ENCODE data around the gene SPIN4. TPM values are rescaled to one million over a fixed set of nuclear protein-coding genes. Genes with fewer than 3 reads are reported as not detected.
A peak's percentile ranks its signal among the peaks of the same experiment; 100 is the strongest.

SPIN4 gene
- total and polyA plus RNA-seq, 9 of the 15 experiments (the other 6 are each of a cell fraction or from before 2014, with no cell fraction given), result 7.6 to 25.7 (median 14.6) TPM

DNA sequence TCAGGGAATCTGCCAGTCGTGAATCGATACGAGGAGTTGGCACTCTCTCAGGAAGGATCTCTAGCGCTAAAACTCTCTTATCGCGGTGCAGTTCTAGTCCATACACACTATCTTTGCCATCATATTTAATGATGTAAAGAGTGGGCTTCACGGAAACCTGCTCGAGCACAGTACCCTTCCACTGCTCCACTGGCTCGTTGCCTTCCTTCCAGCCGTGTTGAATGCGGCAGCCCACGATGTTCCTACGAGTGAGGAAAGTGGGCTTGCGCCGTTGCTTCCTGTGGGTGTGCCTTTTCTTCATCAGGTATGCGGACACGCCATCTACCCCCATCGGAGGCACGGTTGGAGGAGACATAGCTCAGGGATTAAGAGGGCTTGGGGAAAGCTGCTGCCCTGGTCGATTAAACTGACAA is 661 bp downstream of the SPIN4 start:
- peaks cover 2% of the 10 kb centered on the region; the same call in 1 of the 2 replicates for H3K9me3 ChIP-seq (replicated peaks; ENCODE audit: control insufficient read depth, insufficient read depth, low read depth, low read length)
- ATAC-seq (peak; percentile 64), DNase-seq (ENCODE audit: extremely low read depth in 1 of 4, low spot score in 3 of 4) (peak; percentile 5 to 44 (median 8)), FAIRE-seq (peak; percentile 26)
- H3K9ac ChIP-seq (ENCODE audit: insufficient read depth in 1 of 2, low read depth in 2 of 2, low read length in 2 of 2), result peak overlapping the region; percentile 53 to 87; a peak in 3 of 4 replicates
- ChIA-PET CTCF (ENCODE audit: low intra/inter-chr PET ratio) (no interaction called here), POLR2A (no interaction called here)
- H3K36me3 ChIP-seq (ENCODE audit: control insufficient read depth, insufficient read depth, low read length), result no peaks in the 10 kb centered on the region
- H2AFZ ChIP-seq (ENCODE audit: low read depth, low read length), result peak overlapping the region; percentile 80
- no peaks in the 10 kb centered on the region for H3K9me1 ChIP-seq (ENCODE audit: control insufficient read depth, insufficient read depth, low read length)
- peak overlapping the region; percentile 54 for H3K4me3 ChIP-seq
- BruUV-seq (replicated peaks), result no TSS peak
- H3K4me1 ChIP-seq (replicated peaks in 1 of 2; ENCODE audit: control insufficient read depth in 2 of 2, insufficient read depth in 2 of 2, low read length in 2 of 2), result peaks cover 0 to 2% of the 10 kb centered on the region in 2 experiments; a peak in 2 of 5 replicates
- intact Hi-C loops (cut with micrococcal nuclease) (loop anchor here (5.0 to 10.0 kb wide), 2 partner anchors 37 to 74 kb away; no protein-coding TSS in a partner anchor), in situ Hi-C loops (cut with MboI) (no loop called here)
- H3K4me2 ChIP-seq (ENCODE audit: insufficient read depth, low read length), result peak overlapping the region; percentile 84
- peaks cover 51% of the 10 kb centered on the region for H3K79me2 ChIP-seq (ENCODE audit: control insufficient read depth, insufficient read depth, low read length)
- WGBS (ENCODE audit: insufficient coverage, low coverage, missing lambda C conversion rate), result 1% methylated on average over 13 of the region's 20 CpGs
- no peaks in the 10 kb centered on the region for H3K27me3 ChIP-seq (ENCODE audit: control insufficient read depth in 2 of 2, insufficient read depth in 2 of 2, low read length in 2 of 2)
- TF ChIP-seq, protein P1, sequence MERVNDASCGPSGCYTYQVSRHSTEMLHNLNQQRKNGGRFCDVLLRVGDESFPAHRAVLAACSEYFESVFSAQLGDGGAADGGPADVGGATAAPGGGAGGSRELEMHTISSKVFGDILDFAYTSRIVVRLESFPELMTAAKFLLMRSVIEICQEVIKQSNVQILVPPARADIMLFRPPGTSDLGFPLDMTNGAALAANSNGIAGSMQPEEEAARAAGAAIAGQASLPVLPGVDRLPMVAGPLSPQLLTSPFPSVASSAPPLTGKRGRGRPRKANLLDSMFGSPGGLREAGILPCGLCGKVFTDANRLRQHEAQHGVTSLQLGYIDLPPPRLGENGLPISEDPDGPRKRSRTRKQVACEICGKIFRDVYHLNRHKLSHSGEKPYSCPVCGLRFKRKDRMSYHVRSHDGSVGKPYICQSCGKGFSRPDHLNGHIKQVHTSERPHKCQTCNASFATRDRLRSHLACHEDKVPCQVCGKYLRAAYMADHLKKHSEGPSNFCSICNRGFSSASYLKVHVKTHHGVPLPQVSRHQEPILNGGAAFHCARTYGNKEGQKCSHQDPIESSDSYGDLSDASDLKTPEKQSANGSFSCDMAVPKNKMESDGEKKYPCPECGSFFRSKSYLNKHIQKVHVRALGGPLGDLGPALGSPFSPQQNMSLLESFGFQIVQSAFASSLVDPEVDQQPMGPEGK (CRISPR knock-in tag; IDR thresholded peaks at IDR 0.05; ENCODE audit: borderline replicate concordance), result no peak
- 0 out of 4 replicates have a peak, but pooled peaks of 1 of the 2 experiments have one; percentile 36 for TF ChIP-seq SIN3A (IDR thresholded peaks at IDR 0.05; ENCODE audit: borderline replicate concordance in 2 of 2, control insufficient read depth in 1 of 2, low read depth in 2 of 2, low read length in 2 of 2)
- no peaks in the 10 kb centered on the region for H4K20me1 ChIP-seq (replicated peaks; ENCODE audit: control insufficient read depth, insufficient read depth, low read length)
- peak overlapping the region; percentile 76 for H3K27ac ChIP-seq (ENCODE audit: extremely low read depth, low read depth, low read length)
